HG02981 (cell line): ENCODE data around the gene TAF7.
"Not testable (repeated sequence)": the region's sequence is repeated elsewhere in the genome, so short reads cannot be mapped to it uniquely, and the experiment has no call there.

Experiments
- ATAC-seq: cut with Tn5 transposase; IDR thresholded peaks from one replicate; pipeline ENCODE4 v1.9.1; 2021; ENCODE audit warnings: mild to moderate bottlenecking, moderate library complexity; ENCODE audit not compliant: unreplicated experiment

The TAF7 gene

GRCh38 chr5:141338538-141339306 lies 18.1 kb upstream of the TAF7 start, which contains the start of gene PCDHGA2:
TSS of gene PCDHGA2 (plus strand) at chr5:141338760.
- no peak for ATAC-seq

GRCh38 chr5:141332571-141332970 lies 12.0 kb upstream of the TAF7 start:
- not testable (repeated sequence) for ATAC-seq

DNA sequence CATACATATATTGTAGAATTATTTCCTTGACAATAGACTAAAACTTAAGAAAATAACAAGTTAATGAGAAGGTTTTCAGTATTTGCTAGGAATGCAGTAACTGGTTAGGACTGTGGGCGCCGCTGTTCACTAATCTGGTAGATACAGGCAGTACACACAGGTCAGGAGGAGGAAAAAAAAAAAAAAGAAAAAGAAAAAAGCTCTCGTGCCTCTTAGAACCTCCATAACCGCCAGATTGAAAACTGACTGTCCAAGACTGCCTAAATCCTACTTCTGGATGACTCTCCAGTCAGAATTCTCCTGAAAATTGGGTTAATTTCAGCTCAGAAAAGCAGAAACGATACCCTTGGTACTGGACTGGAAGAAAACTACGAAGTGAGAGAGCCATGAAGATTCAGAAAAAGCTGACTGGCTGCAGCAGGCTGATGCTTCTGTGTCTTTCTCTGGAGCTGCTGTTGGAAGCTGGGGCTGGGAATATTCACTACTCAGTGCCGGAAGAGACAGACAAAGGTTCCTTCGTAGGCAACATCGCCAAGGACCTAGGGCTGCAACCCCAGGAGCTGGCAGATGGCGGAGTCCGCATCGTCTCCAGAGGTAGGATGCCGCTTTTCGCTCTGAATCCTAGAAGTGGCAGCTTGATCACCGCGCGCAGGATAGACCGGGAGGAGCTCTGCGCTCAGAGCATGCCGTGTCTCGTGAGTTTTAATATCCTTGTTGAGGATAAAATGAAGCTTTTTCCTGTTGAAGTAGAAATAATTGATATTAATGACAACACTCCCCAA lies 9.9 kb upstream of the TAF7 start, which contains the start of gene PCDHGA1:
Gene PCDHGA1, plus strand, starts transcription at position 216 of the 782 bp plus-strand sequence.
- no peak for ATAC-seq

- no peak for ATAC-seq
These were observed 7.6 kb upstream of the TAF7 start for GRCh38 chr5:141328231-141328630.

- ATAC-seq, result peak; percentile 81
These were observed 5.7 kb upstream of the TAF7 start for GRCh38 chr5:141326088-141326854.

DNA sequence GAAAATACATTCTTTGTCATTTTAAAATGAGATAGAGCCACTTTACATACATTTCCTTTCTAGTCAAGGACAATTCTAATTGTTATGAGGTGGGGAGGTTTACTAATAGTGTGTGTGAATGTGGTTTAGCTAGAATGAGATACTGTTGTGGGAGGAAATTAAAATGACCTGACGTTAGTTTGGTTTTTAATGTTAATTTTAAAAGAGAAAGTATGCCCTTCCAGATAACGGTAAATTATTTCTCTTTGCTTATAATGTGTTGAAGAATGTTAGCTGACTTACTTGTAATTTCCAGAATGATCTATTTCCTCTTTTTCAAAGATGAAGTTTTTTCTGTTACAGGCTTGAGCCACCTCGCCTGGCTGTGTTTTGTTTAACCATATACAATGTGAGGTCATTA lies 1.7 kb upstream of the TAF7 start:
- no peak for ATAC-seq

GRCh38 chr5:141319699-141320098 lies 885 bp downstream of the TAF7 start:
- no peak for ATAC-seq

- ATAC-seq, result no peak
These were observed 1.4 kb downstream of the TAF7 start for GRCh38 chr5:141319202-141319601.

- ATAC-seq, result not testable (repeated sequence)
These were observed 3.6 kb downstream of the TAF7 start for GRCh38 chr5:141316963-141317362.

DNA sequence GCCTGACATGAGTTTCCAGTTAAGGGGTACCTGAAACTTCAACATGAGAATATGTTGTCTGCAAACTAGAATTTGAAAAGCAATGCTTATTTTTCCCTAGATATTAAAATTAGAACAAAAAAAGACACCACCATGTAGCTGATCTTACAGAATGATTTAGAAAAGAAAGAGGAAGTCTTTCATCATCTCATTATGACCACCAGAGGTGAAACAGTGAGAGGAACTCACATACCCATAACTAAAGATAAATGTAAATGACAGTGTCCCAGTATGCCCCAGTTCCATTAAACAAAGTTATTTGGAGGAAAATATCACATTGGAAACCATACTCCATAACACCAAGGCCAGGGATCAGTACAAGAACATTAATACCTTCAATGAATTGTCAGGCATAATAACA lies 6.9 kb downstream of the TAF7 start:
- ATAC-seq, result no peak

DNA sequence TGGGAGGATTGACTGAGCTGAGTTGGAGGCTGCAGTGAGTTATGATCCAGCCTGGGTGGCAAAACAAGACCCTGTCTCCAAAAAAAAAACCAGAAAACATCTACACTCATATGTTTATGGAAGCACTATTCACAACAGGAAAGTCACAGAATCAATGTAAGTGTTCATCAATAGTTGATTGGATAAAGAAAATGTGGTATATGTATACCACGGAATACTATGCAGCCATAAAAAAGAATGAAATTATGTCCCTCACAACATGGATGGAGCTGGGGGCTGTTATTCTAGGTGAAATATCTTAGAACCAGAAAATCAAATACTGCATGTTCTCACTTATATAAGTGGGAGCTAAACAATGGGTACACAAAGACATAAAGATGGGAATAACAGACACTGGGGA lies 14.0 kb downstream of the TAF7 start:
- ATAC-seq, result no peak

DNA sequence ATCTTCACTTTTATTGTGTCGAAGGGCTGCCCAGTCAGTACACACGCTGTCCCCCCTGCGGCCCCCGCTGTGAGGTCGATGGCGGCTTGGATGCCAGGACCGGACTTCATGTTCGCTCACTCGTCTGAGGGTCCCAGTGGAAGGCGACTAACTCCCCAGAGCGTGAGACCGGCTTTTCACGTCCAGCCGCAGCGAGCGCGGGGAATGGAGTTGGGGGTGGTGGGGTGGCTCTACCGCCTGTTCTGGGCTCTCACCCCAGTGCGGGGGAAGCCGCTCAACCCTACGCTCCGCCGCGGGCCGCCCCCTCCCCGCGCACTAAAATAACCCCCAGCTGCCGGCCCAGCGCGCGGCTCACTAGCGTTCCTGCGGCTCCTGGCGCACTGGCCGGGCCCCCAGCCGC lies 16.8 kb downstream of the TAF7 start, which contains the start of gene SLC25A2:
Gene SLC25A2, minus strand, starts transcription at position 294 of the 400 bp plus-strand sequence. Its CDS starts 184 bp downstream, at position 110.
- no peak for ATAC-seq

DNA sequence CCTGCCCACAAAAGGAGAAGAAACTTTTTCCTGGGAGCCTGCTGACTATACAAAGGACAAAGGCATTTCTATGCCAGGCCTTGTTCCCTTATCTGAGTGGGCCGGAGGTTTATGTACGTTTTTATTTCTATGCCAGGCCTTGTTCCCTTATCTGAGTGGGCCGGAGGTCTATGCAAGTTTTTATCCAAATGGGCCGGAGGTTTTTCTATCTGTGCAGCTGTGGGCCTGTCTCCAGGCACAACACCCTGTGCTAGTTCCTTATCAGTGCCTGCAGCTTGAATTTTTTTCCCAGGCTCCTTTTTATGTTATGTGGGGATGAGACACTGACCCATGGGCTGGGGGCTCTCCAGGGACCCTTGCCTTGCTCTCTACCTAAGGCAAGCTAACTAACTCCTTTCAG lies 22.2 kb downstream of the TAF7 start:
- ATAC-seq, result no peak

- no peak for ATAC-seq
These were observed 47.7 kb downstream of the TAF7 start for GRCh38 chr5:141272906-141273305.

DNA sequence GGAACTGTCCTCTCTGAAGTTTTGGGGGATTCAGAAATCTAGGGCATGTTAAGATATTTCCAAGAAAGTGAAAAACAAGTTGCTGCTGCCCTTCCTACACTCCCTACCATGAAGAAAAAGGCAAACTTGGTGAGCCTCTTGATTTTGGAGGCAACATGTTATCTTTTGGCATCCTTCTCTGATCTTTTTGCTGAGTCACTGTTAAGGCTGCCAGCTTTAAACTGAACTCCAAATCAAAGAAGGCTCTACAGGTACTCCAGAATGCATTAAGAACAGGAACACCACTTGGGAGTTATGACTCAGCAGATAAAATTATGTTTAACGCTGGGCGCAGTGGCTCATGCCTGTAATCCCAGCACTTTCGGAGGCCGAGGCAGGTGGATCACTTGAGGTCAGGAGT lies 51.4 kb downstream of the TAF7 start:
- no peak for ATAC-seq
